HepG2 (cell line): ENCODE data around the gene ZNF174. TPM values are rescaled to one million over a fixed set of nuclear protein-coding genes. Genes with fewer than 3 reads are reported as not detected.

Experiments used
- AGO1 ChIP-seq: fragments of 200-400 bp; formaldehyde crosslinking; IDR thresholded peaks from 2 replicates; pipeline ENCODE4 v1.6.1; 2017; ENCODE audit warnings: mild to moderate bottlenecking, low read depth, low read length, moderate library complexity; ENCODE audit not compliant: poor library complexity, severe bottlenecking
- AKAP8 ChIP-seq: sonication (generic); formaldehyde crosslinking; IDR thresholded peaks from 2 replicates; pipeline ENCODE4 v1.5.1; 2020; ENCODE audit warnings: mild to moderate bottlenecking, missing genetic modification reagents
- ATF6 ChIP-seq: sonication (generic); formaldehyde crosslinking; conservative IDR thresholded peaks from 2 replicates; pipeline ENCODE4 v1.4.0; 2020; ENCODE audit warnings: missing genetic modification reagents
- CC2D1A ChIP-seq: sonication (generic); formaldehyde crosslinking; IDR thresholded peaks from 2 replicates; pipeline ENCODE4 v1.8.1; 2023; ENCODE audit warnings: mild to moderate bottlenecking, missing genetic modification reagents
- ELF1 ChIP-seq: sonication (generic); formaldehyde crosslinking; IDR thresholded peaks from 2 replicates; pipeline ENCODE4 v1.4.0; 2020; ENCODE audit warnings: missing genetic modification reagents
- FOXO1 ChIP-seq: sonication (generic); formaldehyde crosslinking; IDR thresholded peaks from 2 replicates; pipeline ENCODE4 v1.4.0; 2020; ENCODE audit warnings: missing genetic modification reagents
- GABPA ChIP-seq, 2 experiments: IDR thresholded peaks; 2 replicates each; pipeline ENCODE4 v1.6.1; 2011 to 2016; ENCODE audit warnings: low read depth in 2 of 2, low read length in 1 of 2, missing biosample characterization in 1 of 2, missing genetic modification characterization in 1 of 2
- KDM6A ChIP-seq: IDR thresholded peaks from 2 replicates; pipeline ENCODE4 v1.6.1; 2016; ENCODE audit warnings: low read depth
- PCBP2 ChIP-seq: fragments of 200-400 bp; formaldehyde crosslinking; optimal IDR thresholded peaks from 2 replicates; pipeline ENCODE3; 2018; ENCODE audit warnings: low read length, low read depth; ENCODE audit not compliant: poor library complexity, severe bottlenecking
- SP140L ChIP-seq: sonication (generic); formaldehyde crosslinking; IDR thresholded peaks from 2 replicates; pipeline ENCODE4 v1.4.0; 2020; ENCODE audit warnings: missing genetic modification reagents, borderline replicate concordance
- TOPORS ChIP-seq: sonication (generic); formaldehyde crosslinking; IDR thresholded peaks from 2 replicates; pipeline ENCODE4 v1.8.0; 2023; ENCODE audit warnings: mild to moderate bottlenecking, missing genetic modification reagents
- ZNF138 ChIP-seq: sonication (generic); formaldehyde crosslinking; IDR thresholded peaks from 2 replicates; pipeline ENCODE4 v1.5.0; 2020; ENCODE audit warnings: mild to moderate bottlenecking, low read depth, missing genetic modification reagents
- ZNF510 ChIP-seq: sonication (generic); formaldehyde crosslinking; IDR thresholded peaks from 2 replicates; pipeline ENCODE4 v1.4.0; 2020; ENCODE audit warnings: low read depth, mild to moderate bottlenecking, missing genetic modification reagents
- polyA plus RNA-seq, 8 experiments: library from polyadenylated mRNA; depleted of rRNA in 3 of 8; stranded (reverse) in 7 of 8; unstranded in 1 of 8; fragments of >200 nt; fragmentation: Illumina TruSeq in 4 of 8; extraction: Trizol in 4 of 8; gene quantifications; 2 replicates each; pipeline versions ENCODE4 v1.2.1 to v1.2.3, GENCODE V29; 2011 to 2016; ENCODE audit warnings: low read depth in 4 of 8, missing spikeins in 1 of 8, mixed read lengths in 1 of 8; ENCODE audit not compliant: insufficient read depth in 1 of 8
- total RNA-seq, 5 experiments: library from RNA; depleted of rRNA; stranded (reverse); fragments of >200 nt; fragmentation: Illumina TruSeq; extraction: Trizol; gene quantifications; 2 replicates each; pipeline ENCODE4 v1.2.3, GENCODE V29; 2016; ENCODE audit warnings: low read depth in 1 of 5
- TF ChIP-seq, protein P1 (sequence below): sonication (generic); formaldehyde crosslinking; IDR thresholded peaks from 2 replicates; pipeline ENCODE4 v1.5.0; 2020; ENCODE audit warnings: mild to moderate bottlenecking, missing genetic modification reagents
- TF ChIP-seq, protein P2 (sequence below): IDR thresholded peaks from 2 replicates; pipeline ENCODE4 v1.6.1; 2016; ENCODE audit warnings: low read depth, control low read depth
- TF ChIP-seq, protein P3 (sequence below): sonication (generic); formaldehyde crosslinking; IDR thresholded peaks from 2 replicates; pipeline ENCODE4 v1.9.0; 2021; ENCODE audit warnings: missing genetic modification reagents, borderline replicate concordance
- TF ChIP-seq, protein P4 (sequence below): sonication (generic); formaldehyde crosslinking; IDR thresholded peaks from 2 replicates; pipeline ENCODE4 v1.8.1; 2023; ENCODE audit warnings: mild to moderate bottlenecking, missing genetic modification reagents

Gene ZNF174
- total and polyA plus RNA-seq, 2 of the 13 experiments (the other 11 are each of a cell fraction or from before 2014, with no cell fraction given), result 8.3 to 10.6 TPM

- TF ChIP-seq PCBP2, result no peak
- TF ChIP-seq GABPA (IDR thresholded peaks at IDR 0.05; ENCODE audit: low read depth, low read length), result no peak; the same call in 1 of the 2 replicates
- TF ChIP-seq GABPA (CRISPR knock-in tag; IDR thresholded peaks at IDR 0.05; ENCODE audit: low read depth), result 0 out of 2 replicates have a peak, but pooled peaks have one; percentile 8
- no peak for TF ChIP-seq KDM6A
- TF ChIP-seq, protein P1, sequence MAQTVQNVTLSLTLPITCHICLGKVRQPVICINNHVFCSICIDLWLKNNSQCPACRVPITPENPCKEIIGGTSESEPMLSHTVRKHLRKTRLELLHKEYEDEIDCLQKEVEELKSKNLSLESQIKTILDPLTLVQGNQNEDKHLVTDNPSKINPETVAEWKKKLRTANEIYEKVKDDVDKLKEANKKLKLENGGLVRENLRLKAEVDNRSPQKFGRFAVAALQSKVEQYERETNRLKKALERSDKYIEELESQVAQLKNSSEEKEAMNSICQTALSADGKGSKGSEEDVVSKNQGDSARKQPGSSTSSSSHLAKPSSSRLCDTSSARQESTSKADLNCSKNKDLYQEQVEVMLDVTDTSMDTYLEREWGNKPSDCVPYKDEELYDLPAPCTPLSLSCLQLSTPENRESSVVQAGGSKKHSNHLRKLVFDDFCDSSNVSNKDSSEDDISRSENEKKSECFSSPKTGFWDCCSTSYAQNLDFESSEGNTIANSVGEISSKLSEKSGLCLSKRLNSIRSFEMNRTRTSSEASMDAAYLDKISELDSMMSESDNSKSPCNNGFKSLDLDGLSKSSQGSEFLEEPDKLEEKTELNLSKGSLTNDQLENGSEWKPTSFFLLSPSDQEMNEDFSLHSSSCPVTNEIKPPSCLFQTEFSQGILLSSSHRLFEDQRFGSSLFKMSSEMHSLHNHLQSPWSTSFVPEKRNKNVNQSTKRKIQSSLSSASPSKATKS (CRISPR knock-in tag), result no peak
- no peak for TF ChIP-seq ATF6
- no peak for TF ChIP-seq ELF1 (CRISPR knock-in tag)
- 0 out of 2 replicates have a peak, but pooled peaks have one; percentile 23 for TF ChIP-seq ZNF510 (CRISPR knock-in tag)
- TF ChIP-seq AGO1, result peak; percentile 14
- TF ChIP-seq, protein P2, sequence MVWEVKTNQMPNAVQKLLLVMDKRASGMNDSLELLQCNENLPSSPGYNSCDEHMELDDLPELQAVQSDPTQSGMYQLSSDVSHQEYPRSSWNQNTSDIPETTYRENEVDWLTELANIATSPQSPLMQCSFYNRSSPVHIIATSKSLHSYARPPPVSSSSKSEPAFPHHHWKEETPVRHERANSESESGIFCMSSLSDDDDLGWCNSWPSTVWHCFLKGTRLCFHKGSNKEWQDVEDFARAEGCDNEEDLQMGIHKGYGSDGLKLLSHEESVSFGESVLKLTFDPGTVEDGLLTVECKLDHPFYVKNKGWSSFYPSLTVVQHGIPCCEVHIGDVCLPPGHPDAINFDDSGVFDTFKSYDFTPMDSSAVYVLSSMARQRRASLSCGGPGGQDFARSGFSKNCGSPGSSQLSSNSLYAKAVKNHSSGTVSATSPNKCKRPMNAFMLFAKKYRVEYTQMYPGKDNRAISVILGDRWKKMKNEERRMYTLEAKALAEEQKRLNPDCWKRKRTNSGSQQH (CRISPR knock-in tag), result no peak
- no peak for TF ChIP-seq TOPORS
- no peak for TF ChIP-seq CC2D1A (CRISPR knock-in tag)
- TF ChIP-seq ZNF138 (CRISPR knock-in tag), result peak; percentile 51; the same call in 1 of the 2 replicates
- 0 out of 2 replicates have a peak, but pooled peaks have one; percentile 9 for TF ChIP-seq AKAP8
- TF ChIP-seq FOXO1, result 0 out of 2 replicates have a peak, but pooled peaks have one; percentile 10
- TF ChIP-seq, protein P3, sequence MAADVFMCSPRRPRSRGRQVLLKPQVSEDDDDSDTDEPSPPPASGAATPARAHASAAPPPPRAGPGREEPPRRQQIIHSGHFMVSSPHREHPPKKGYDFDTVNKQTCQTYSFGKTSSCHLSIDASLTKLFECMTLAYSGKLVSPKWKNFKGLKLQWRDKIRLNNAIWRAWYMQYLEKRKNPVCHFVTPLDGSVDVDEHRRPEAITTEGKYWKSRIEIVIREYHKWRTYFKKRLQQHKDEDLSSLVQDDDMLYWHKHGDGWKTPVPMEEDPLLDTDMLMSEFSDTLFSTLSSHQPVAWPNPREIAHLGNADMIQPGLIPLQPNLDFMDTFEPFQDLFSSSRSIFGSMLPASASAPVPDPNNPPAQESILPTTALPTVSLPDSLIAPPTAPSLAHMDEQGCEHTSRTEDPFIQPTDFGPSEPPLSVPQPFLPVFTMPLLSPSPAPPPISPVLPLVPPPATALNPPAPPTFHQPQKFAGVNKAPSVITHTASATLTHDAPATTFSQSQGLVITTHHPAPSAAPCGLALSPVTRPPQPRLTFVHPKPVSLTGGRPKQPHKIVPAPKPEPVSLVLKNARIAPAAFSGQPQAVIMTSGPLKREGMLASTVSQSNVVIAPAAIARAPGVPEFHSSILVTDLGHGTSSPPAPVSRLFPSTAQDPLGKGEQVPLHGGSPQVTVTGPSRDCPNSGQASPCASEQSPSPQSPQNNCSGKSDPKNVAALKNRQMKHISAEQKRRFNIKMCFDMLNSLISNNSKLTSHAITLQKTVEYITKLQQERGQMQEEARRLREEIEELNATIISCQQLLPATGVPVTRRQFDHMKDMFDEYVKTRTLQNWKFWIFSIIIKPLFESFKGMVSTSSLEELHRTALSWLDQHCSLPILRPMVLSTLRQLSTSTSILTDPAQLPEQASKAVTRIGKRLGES (CRISPR knock-in tag), result 0 out of 2 replicates have a peak, but pooled peaks have one; percentile 17
- TF ChIP-seq, protein P4, sequence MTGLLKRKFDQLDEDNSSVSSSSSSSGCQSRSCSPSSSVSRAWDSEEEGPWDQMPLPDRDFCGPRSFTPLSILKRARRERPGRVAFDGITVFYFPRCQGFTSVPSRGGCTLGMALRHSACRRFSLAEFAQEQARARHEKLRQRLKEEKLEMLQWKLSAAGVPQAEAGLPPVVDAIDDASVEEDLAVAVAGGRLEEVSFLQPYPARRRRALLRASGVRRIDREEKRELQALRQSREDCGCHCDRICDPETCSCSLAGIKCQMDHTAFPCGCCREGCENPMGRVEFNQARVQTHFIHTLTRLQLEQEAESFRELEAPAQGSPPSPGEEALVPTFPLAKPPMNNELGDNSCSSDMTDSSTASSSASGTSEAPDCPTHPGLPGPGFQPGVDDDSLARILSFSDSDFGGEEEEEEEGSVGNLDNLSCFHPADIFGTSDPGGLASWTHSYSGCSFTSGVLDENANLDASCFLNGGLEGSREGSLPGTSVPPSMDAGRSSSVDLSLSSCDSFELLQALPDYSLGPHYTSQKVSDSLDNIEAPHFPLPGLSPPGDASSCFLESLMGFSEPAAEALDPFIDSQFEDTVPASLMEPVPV (CRISPR knock-in tag), result 0 out of 2 replicates have a peak, but pooled peaks have one; percentile 2
- TF ChIP-seq SP140L, result no peak
These were observed 57.4 kb downstream of the ZNF174 start (continued) for GRCh38 chr16:3458278-3458851.
